ENCODE data around the gene RAB31.

The RAB31 gene

GRCh38 chr18:9715978-9716774 is 8.1 kb downstream of the RAB31 start:
- DNase-seq (ENCODE audit: extremely low spot score): no peak
- CTCF ChIA-PET: interaction anchor here (2.1 kb wide), 1 partner anchor 10 kb away, joined by 4 read pairs; no protein-coding TSS in a partner anchor
- TF ChIP-seq, protein P1, sequence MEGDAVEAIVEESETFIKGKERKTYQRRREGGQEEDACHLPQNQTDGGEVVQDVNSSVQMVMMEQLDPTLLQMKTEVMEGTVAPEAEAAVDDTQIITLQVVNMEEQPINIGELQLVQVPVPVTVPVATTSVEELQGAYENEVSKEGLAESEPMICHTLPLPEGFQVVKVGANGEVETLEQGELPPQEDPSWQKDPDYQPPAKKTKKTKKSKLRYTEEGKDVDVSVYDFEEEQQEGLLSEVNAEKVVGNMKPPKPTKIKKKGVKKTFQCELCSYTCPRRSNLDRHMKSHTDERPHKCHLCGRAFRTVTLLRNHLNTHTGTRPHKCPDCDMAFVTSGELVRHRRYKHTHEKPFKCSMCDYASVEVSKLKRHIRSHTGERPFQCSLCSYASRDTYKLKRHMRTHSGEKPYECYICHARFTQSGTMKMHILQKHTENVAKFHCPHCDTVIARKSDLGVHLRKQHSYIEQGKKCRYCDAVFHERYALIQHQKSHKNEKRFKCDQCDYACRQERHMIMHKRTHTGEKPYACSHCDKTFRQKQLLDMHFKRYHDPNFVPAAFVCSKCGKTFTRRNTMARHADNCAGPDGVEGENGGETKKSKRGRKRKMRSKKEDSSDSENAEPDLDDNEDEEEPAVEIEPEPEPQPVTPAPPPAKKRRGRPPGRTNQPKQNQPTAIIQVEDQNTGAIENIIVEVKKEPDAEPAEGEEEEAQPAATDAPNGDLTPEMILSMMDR (IDR thresholded peaks at IDR 0.05; ENCODE audit: control extremely low read depth, extremely low read depth, low read depth, missing control alignments): no peak
- POLR2A ChIA-PET: no interaction called here

DNA sequence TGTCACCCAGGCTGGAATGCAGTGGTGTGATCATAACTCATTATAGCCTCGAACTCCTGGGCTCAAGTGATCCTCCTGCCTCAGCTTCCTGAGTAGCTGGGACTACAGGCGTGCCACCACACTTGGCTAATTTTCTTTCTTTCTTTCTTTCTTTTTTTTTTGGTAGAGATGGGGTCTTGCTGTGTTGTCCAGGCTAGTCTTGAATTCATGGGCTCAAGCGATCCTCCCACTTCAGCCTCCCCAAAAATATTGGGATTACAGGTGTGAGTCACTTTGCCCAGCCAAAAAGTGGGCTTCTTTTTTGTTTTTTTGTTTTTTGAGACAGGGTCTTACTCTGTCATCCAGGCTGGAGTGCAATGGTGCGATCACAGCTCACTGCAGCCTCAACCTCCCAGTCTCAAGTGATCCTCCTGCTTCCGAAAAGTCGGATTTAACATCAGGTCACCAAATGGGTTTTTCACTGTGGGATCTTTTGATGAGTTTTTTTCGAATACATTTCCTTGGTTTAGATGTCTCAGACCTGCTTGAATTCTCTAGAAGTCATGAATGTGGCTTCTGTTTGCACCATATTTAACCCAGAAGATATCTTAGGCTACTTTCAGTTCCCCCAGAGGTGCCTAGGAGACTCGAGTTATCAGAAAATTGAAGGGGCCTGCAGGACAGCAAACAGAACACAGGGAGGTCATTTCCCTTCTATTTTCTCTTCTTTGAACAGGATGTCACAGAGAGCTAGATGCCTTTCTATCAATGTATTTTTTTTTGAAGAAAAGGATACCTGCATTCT is 8.9 kb downstream of the RAB31 start:
- POLR2A ChIA-PET: no interaction called here
- peak; percentile 41 for DNase-seq (ENCODE audit: extremely low spot score)
- TF ChIP-seq, protein P1 (IDR thresholded peaks at IDR 0.05; ENCODE audit: control extremely low read depth, extremely low read depth, low read depth, missing control alignments): no peak
- CTCF ChIA-PET: interaction anchor here (2.1 kb wide), 1 partner anchor 11 kb away, joined by 4 read pairs; no protein-coding TSS in a partner anchor

GRCh38 chr18:9719421-9719981 is 11.4 kb downstream of the RAB31 start:
- no peak for DNase-seq (ENCODE audit: extremely low spot score)
- TF ChIP-seq, protein P1 (IDR thresholded peaks at IDR 0.05; ENCODE audit: control extremely low read depth, extremely low read depth, low read depth, missing control alignments): no peak
- POLR2A ChIA-PET: no interaction called here
- CTCF ChIA-PET: no interaction called here

- DNase-seq (ENCODE audit: extremely low spot score): no peak
- ChIA-PET POLR2A (no interaction called here), CTCF (no interaction called here)
- TF ChIP-seq, protein P1 (IDR thresholded peaks at IDR 0.05; ENCODE audit: control extremely low read depth, extremely low read depth, low read depth, missing control alignments): no peak
Measured at GRCh38 chr18:9720327-9720726, 12.2 kb downstream of the RAB31 start.

DNA sequence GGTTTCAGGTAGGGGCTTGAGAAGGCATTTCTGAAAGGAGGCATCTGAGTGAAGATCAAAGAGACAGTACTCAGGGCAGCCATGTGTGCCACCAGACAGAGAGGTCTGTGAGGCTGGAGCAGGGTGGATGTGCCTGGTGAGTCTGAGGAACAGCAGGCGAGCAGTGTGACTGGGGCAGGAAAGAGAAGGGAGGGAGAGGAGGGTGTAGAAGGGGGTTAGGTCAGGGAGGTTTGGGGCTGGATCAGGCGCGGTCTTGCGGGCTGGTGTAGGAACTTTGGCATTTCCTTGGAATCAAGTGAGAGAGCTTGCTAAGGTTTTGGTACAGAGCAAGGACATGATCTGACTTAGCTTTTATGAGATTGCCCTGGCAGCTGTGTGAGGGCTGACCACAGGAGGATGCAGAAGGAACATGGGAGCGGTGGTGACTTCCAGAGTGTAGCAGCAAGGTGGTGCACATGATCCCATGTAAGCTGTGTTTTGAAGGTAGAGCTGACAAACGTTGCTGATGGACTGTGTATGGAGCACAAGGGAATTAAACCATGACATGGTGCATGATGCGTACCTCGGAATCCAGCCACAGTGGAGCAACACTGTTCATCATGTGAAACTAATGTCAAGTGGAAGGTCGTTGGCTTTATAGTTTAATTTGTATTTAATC is 13.9 kb downstream of the RAB31 start:
- ChIA-PET CTCF (interaction anchor here (1.5 kb wide), 1 partner anchor 30 kb away, joined by 3 read pairs; no protein-coding TSS in a partner anchor), POLR2A (no interaction called here)
- TF ChIP-seq, protein P1 (IDR thresholded peaks at IDR 0.05; ENCODE audit: control extremely low read depth, extremely low read depth, low read depth, missing control alignments): no peak
- no peak for DNase-seq (ENCODE audit: extremely low spot score)

GRCh38 chr18:9722691-9723090 is 14.6 kb downstream of the RAB31 start:
- TF ChIP-seq, protein P1 (IDR thresholded peaks at IDR 0.05; ENCODE audit: control extremely low read depth, extremely low read depth, low read depth, missing control alignments): peak; percentile 4
- POLR2A ChIA-PET: no interaction called here
- CTCF ChIA-PET: interaction anchor here (1.5 kb wide), 1 partner anchor 29 kb away, joined by 3 read pairs; no protein-coding TSS in a partner anchor
- DNase-seq (ENCODE audit: extremely low spot score): no peak
